Activated naive CD4-positive, alpha-beta T cell (primary cell): Measurements from ENCODE around the gene BCAS4.
"Not testable (repeated sequence)": the region's sequence is repeated elsewhere in the genome, so short reads cannot be mapped to it uniquely, and the experiment has no call there.

Experiments
- DNase-seq, 4 experiments: peaks; one replicate each; lab custom pipeline; 2025; lab: John Stamatoyannopoulos, UW

The BCAS4 gene

GRCh38 chr20:50771419-50772080 lies 23.3 kb upstream of the BCAS4 start:
- DNase-seq = not testable (repeated sequence)

GRCh38 chr20:50772420-50773185 lies 22.3 kb upstream of the BCAS4 start:
- DNase-seq = no peak

GRCh38 chr20:50774515-50774914 lies 20.3 kb upstream of the BCAS4 start:
- no peak for DNase-seq

- no peak for DNase-seq
These were observed 18.6 kb upstream of the BCAS4 start for GRCh38 chr20:50776122-50776817.

- no peak for DNase-seq
These were observed 17.5 kb upstream of the BCAS4 start for GRCh38 chr20:50777373-50777772.

- not testable (repeated sequence) for DNase-seq
These were observed 15.9 kb upstream of the BCAS4 start for GRCh38 chr20:50778994-50779393.

- DNase-seq = no peak
These were observed 11.5 kb upstream of the BCAS4 start for GRCh38 chr20:50783390-50783789.

GRCh38 chr20:50783903-50784302 lies 11.0 kb upstream of the BCAS4 start:
- DNase-seq = no peak

GRCh38 chr20:50784464-50784863 lies 10.4 kb upstream of the BCAS4 start:
- no peak for DNase-seq

GRCh38 chr20:50786703-50787102 lies 8.2 kb upstream of the BCAS4 start:
- no peak for DNase-seq

- DNase-seq = no peak
These were observed 7.7 kb upstream of the BCAS4 start for GRCh38 chr20:50787181-50787580.

GRCh38 chr20:50788045-50788991 lies 6.5 kb upstream of the BCAS4 start:
- no peak for DNase-seq

- DNase-seq = no peak
These were observed 4.8 kb upstream of the BCAS4 start for GRCh38 chr20:50789968-50790650.

GRCh38 chr20:50790651-50791277 lies 4.1 kb upstream of the BCAS4 start:
- DNase-seq = peak; percentile 49 to 77 (median 65)

- no peak for DNase-seq
These were observed 1.9 kb upstream of the BCAS4 start for GRCh38 chr20:50792708-50793574.

GRCh38 chr20:50793575-50794016 lies 1.3 kb upstream of the BCAS4 start:
- DNase-seq = peak in 1 of 4 experiments; percentile 25

- DNase-seq = peak in 1 of 4 experiments; percentile 29
These were observed 548 bp upstream of the BCAS4 start for GRCh38 chr20:50794181-50794845.

- no peak for DNase-seq
These were observed 2.3 kb downstream of the BCAS4 start for GRCh38 chr20:50797142-50797541.

- no peak for DNase-seq
These were observed 3.8 kb downstream of the BCAS4 start for GRCh38 chr20:50798650-50799049.
